ENCODE data around the gene FEZ2. TPM values are rescaled to one million over a fixed set of nuclear protein-coding genes. Genes with fewer than 3 reads are reported as not detected.

FEZ2 gene
- total RNA-seq, 1 experiment from 2014 or later: 14.8 TPM

- Histone ChIP-seq H3K4me3 (replicated peaks in 1 of 2; ENCODE audit: low read depth in 1 of 2, low read length in 2 of 2) (no peak overlapping the region), H3K9me2 (ENCODE audit: insufficient read depth) (no peaks in the 10 kb centered on the region), H3K27me3 (ENCODE audit: insufficient read depth, low read length) (no peaks in the 10 kb centered on the region), H3K79me2 (ENCODE audit: insufficient read depth, low read length) (no peaks in the 10 kb centered on the region), H4K20me1 (ENCODE audit: insufficient read depth) (no peaks in the 10 kb centered on the region), H3K4me2 (ENCODE audit: low read length) (no peak overlapping the region), H3K9me3 (ENCODE audit: control insufficient read depth in 1 of 2, insufficient read depth in 1 of 2, low read depth in 1 of 2, low read length in 2 of 2) (no peaks in the 10 kb centered on the region), H3K27ac (ENCODE audit: low read depth, low read length) (no peak overlapping the region), H3K36me3 (ENCODE audit: control insufficient read depth in 1 of 2, insufficient read depth in 2 of 2, low read length in 2 of 2) (peaks cover 0 to 6% of the 10 kb centered on the region in 2 experiments; a peak in 1 of 4 replicates), H3K9ac (ENCODE audit: low read length) (no peak overlapping the region), H2AFZ (ENCODE audit: low read depth, low read length, poor library complexity, severe bottlenecking) (no peak overlapping the region), H3K4me1 (ENCODE audit: control insufficient read depth in 1 of 2, insufficient read depth in 2 of 2, low read length in 2 of 2) (no peaks in the 10 kb centered on the region)
- ChIA-PET POLR2A (no interaction called here), RAD21 (ENCODE audit: low non-redundant PET in 1 of 2, low total read pairs in 2 of 2, uncharacterized antibody in 2 of 2, unreplicated experiment in 2 of 2) (no interaction called here), CTCF (no interaction called here)
- TF ChIP-seq MAX (IDR thresholded peaks at IDR 0.05) (no peak), FOSL1 (IDR thresholded peaks at IDR 0.05; ENCODE audit: low read depth) (no peak), TCF7L2 (IDR thresholded peaks at IDR 0.05; ENCODE audit: borderline replicate concordance, extremely low read depth, insufficient read depth, insufficient read length) (no peak), ZBTB33 (IDR thresholded peaks at IDR 0.05; ENCODE audit: extremely low read depth, insufficient replicate concordance, low read length) (no peak), EZH2 (IDR thresholded peaks at IDR 0.05) (no peak), ZNF274 (IDR thresholded peaks at IDR 0.05; ENCODE audit: low read depth, low read length) (no peak), POLR2AphosphoS5 (IDR thresholded peaks at IDR 0.05; ENCODE audit: low read depth, low read length) (no peak), POLR2A (IDR thresholded peaks at IDR 0.05; ENCODE audit: borderline replicate concordance, extremely low read depth, insufficient read depth, insufficient read length) (no peak), EGR1 (IDR thresholded peaks at IDR 0.05; ENCODE audit: low read depth) (no peak), EZH2phosphoT487 (IDR thresholded peaks at IDR 0.05; ENCODE audit: borderline replicate concordance) (no peak), SP1 (IDR thresholded peaks at IDR 0.05; ENCODE audit: low read depth) (no peak), JUND (IDR thresholded peaks at IDR 0.05) (no peak), CTCF (IDR thresholded peaks at IDR 0.05 in 2 of 3, conservative IDR thresholded peaks at IDR 0.05 in 1 of 3; ENCODE audit: borderline replicate concordance in 1 of 3, insufficient read depth in 1 of 3, low read depth in 2 of 3, low read length in 2 of 3) (no peak), RAD21 (IDR thresholded peaks at IDR 0.05; ENCODE audit: low read depth) (no peak), SIN3A (IDR thresholded peaks at IDR 0.05; ENCODE audit: low read depth) (no peak), SRF (IDR thresholded peaks at IDR 0.05; ENCODE audit: low read depth) (no peak), CEBPB (IDR thresholded peaks at IDR 0.05; ENCODE audit: low read depth) (no peak), ZFX (IDR thresholded peaks at IDR 0.05) (no peak), ATF3 (IDR thresholded peaks at IDR 0.05) (no peak)
- DNase-seq (ENCODE audit: low read depth, low spot score) (no peak), ATAC-seq (no peak)
- BruUV-seq (replicated peaks): no TSS peak
- intact Hi-C loops (cut with micrococcal nuclease): no loop called here
Measured at GRCh38 chr2:36526226-36526625, 71.7 kb downstream of the FEZ2 start.
